Stomach smooth muscle (tissue), 2 donors: Measurements from ENCODE around the gene PRPS2.

Experiments used
- H3K27ac ChIP-seq: one replicate; pipeline ENCODE4 v1.7.0; 2013; ENCODE audit warnings: mild to moderate bottlenecking, low read length, inconsistent platforms
- H3K27me3 ChIP-seq, 2 donors: one replicate each; pipeline ENCODE4 v1.7.0; 2013; ENCODE audit warnings: low read length in 2 of 2; ENCODE audit not compliant: insufficient read depth in 2 of 2, control insufficient read depth in 1 of 2
- H3K36me3 ChIP-seq, 2 donors: one replicate each; pipeline ENCODE4 v1.7.0; 2013; ENCODE audit warnings: low read length in 2 of 2; ENCODE audit not compliant: control insufficient read depth in 2 of 2, insufficient read depth in 2 of 2
- H3K4me1 ChIP-seq: one replicate; pipeline ENCODE4 v1.7.0; 2013; ENCODE audit warnings: low read length; ENCODE audit not compliant: control insufficient read depth, insufficient read depth
- H3K4me3 ChIP-seq, 2 donors: one replicate each; pipeline ENCODE4 v1.7.0; 2013; ENCODE audit warnings: low read length in 2 of 2
- H3K9ac ChIP-seq, 2 donors: one replicate each; pipeline ENCODE4 v1.7.0; 2013; ENCODE audit warnings: low read length in 2 of 2, mild to moderate bottlenecking in 1 of 2
- H3K9me3 ChIP-seq, 2 donors: one replicate each; pipeline ENCODE4 v1.7.0; 2013; ENCODE audit warnings: low read length in 2 of 2; ENCODE audit not compliant: control insufficient read depth in 2 of 2
- donor health status: healthy.
- donor health status: Pancreatic carcinoma.

PRPS2 gene

DNA sequence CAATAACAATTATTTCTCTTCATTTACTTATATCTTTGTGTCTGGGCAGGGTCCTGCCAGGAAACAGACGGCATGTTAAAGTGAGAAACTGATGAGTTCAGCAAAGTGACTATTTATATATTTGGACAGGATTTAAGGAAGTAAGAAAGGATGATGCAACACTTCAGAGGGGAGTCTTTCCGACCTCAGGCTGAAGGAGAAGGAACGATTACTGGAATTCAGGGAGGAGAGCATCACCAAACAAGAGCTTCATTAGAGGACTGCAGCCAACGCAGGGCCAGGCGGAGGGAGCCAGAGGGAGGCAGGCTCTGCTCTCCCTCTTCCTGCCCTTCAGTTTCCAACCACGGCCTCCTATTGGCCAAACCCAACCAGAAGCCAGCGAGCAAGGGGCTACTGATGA is 74.1 kb downstream of the PRPS2 start:
- Histone ChIP-seq H3K27ac (no peak overlapping the region), H3K9me3 (no peaks in the 10 kb centered on the region), H3K27me3 (no peaks in the 10 kb centered on the region), H3K4me1 (no peaks in the 10 kb centered on the region), H3K9ac (no peak overlapping the region), H3K36me3 (no peaks in the 10 kb centered on the region), H3K4me3 (no peak overlapping the region)

DNA sequence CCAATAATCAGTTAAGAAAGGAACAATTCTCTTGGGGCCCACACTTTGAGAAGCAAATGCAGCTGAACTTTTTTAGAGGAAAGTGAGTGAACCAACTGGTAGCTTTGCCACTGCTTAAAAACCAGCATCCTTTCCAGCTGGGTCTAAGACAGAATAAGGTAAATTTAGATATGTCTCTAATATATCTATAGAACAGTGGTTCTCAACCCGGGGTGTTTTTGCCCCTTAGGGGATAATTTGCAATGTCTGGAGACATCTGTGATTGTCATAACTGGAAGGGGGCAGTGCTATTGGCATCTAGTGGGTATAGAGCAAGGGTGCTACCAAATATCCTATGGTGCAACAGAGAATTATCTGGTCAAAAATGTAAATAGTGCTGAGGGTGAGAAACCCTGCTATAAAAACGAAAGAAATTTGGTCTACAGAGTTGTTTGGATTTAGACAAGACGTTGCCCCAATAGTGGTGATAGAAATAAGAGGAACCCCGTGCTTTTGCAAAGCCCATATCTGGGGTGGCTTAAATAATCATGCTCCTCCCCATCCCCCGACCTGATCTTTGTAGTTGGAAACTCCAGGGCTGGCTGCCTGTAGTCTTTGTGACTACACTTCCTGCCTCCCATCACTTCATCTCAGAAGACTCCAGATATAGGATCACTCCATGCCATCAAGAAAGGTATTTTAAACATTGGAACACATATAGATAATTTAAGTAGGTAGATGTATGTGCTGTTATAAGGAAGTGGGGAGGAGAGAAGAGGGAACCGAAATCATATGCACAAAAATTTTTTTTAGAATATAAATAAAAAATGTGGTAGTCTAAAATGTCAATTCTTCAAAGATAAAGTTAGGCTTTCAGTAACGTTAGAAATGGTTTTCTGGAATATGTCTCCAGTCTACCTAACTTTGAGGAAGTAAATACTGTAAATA is 75.5 kb downstream of the PRPS2 start, which contains the start of gene TLR7:
Gene TLR7 (plus strand): TSS at position 622 of the 927 bp plus-strand sequence. CDS start 507 bp downstream, outside the sequence.
- no peak within 1 kb of the TSS for H3K4me3 ChIP-seq
- H3K27ac ChIP-seq = no peak within 1 kb of the TSS

DNA sequence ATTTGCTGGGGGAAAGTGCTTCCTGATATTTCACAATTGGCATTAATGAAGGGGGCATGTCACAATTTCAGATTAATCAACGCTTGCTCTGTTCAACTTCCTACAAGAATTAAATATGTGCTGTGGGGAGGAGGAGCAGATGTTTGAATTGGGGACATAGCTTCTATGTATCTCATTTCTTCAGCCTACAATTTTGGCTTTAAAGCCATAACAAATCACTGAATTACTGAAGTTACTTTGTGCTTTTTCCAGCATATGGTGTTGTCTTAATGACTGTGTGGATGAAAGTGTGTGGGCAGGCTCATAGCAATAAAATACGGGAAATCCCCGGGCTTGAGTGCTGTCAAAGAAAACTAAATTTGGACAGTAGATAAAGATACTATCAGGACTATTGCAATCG is 76.5 kb downstream of the PRPS2 start:
- H3K36me3 ChIP-seq = no peaks in the 10 kb centered on the region
- H3K4me1 ChIP-seq = peaks cover 8% of the 10 kb centered on the region
- H3K27me3 ChIP-seq = peaks cover 0 to under 1% of the 10 kb centered on the region in 2 donors
- H3K27ac ChIP-seq = no peak overlapping the region
- no peaks in the 10 kb centered on the region for H3K9me3 ChIP-seq
- no peak overlapping the region for H3K9ac ChIP-seq
- no peak overlapping the region for H3K4me3 ChIP-seq

More for the DNA sequence above, 75.5 kb downstream of the PRPS2 start, which contains the start of gene TLR7:
- Histone ChIP-seq H3K4me1 (peaks cover 5% of the 10 kb centered on the region), H3K36me3 (no peaks in the 10 kb centered on the region), H3K9ac (no peak within 1 kb of the TSS), H3K27me3 (no peaks in the 10 kb centered on the region), H3K9me3 (no peaks in the 10 kb centered on the region)

DNA sequence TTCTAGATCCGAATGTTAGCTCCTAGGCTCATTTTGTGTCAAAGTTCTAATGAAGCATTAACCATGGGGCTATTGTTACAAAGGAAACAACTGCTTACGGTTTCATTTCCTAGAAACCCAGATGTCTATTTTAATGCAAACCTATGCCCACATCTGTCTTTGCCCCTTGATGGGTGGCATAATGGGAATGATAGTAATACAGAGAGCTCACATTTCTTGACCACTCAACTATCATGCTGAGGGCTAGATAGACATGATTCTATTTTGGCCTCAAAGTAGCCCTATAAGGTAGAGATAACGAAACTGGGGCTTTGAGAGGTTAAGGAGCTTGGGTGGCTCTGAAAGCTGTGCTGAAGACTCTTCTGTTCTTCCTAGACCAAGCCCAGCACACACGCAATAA is 77.5 kb downstream of the PRPS2 start:
- Histone ChIP-seq H3K27me3 (peaks cover 0 to 2% of the 10 kb centered on the region in 2 donors), H3K9ac (no peak overlapping the region), H3K27ac (no peak overlapping the region), H3K4me3 (no peak overlapping the region), H3K9me3 (no peaks in the 10 kb centered on the region), H3K36me3 (no peaks in the 10 kb centered on the region), H3K4me1 (peaks cover 8% of the 10 kb centered on the region)

DNA sequence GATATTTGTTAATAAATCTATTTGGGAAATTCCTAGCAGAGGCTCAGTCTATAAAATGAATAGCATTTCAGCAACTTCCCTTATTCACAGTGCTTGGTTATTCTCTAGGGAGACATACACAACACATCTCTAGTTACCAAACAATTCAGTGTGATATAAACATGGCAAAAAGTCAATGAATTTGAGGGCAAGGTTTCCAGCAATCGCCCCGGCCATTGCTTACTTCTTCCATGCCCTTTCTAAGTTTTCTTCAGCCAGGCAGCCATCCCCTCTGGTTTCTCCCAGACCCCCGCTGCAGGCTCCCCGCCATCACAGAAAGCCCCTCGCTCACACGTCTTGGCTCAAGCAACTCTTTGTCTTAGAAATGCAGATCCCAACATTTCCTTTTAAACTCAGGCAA is 80.0 kb downstream of the PRPS2 start:
- no peaks in the 10 kb centered on the region for H3K9me3 ChIP-seq
- no peaks in the 10 kb centered on the region for H3K36me3 ChIP-seq
- H3K9ac ChIP-seq = no peak overlapping the region
- no peak overlapping the region for H3K27ac ChIP-seq
- peaks cover 0 to 2% of the 10 kb centered on the region in 2 donors for H3K27me3 ChIP-seq
- H3K4me1 ChIP-seq = peaks cover 8% of the 10 kb centered on the region
- H3K4me3 ChIP-seq = no peak overlapping the region

DNA sequence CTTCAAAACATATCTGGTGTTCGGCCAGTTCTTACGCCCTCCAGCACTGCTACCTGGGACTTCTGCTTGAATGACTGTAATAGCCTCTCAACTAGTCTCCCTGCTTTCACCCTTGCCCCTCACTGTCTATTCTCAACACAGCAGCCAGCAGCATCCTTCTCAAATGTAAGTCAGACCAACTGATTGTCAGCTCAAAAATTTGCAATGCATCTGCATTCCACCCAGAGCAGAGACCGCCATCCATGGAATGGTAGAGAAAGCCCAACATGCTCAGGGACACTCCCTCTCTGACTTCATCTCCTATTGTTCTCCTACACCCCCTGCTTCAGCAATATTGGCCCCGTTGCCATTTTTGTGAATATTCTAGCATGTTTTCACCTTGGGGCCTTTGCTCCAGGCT is 81.5 kb downstream of the PRPS2 start:
- H3K36me3 ChIP-seq = no peaks in the 10 kb centered on the region
- no peaks in the 10 kb centered on the region for H3K9me3 ChIP-seq
- H3K27ac ChIP-seq = no peak overlapping the region
- H3K4me3 ChIP-seq = no peak overlapping the region
- peaks cover 8% of the 10 kb centered on the region for H3K4me1 ChIP-seq
- peaks cover 0 to 4% of the 10 kb centered on the region in 2 donors for H3K27me3 ChIP-seq
- H3K9ac ChIP-seq = no peak overlapping the region
